HG03060 (cell line): ENCODE measurements around the gene TRAPPC10.

Source experiments
- ATAC-seq: cut with Tn5 transposase; IDR thresholded peaks from one replicate; pipeline ENCODE4 v1.9.1; 2021; ENCODE audit warnings: low read depth, moderate number of reproducible peaks; ENCODE audit not compliant: unreplicated experiment

The TRAPPC10 gene

GRCh38 chr21:43982489-43983078, 29.5 kb upstream of the TRAPPC10 start:
- ATAC-seq: no peak

DNA sequence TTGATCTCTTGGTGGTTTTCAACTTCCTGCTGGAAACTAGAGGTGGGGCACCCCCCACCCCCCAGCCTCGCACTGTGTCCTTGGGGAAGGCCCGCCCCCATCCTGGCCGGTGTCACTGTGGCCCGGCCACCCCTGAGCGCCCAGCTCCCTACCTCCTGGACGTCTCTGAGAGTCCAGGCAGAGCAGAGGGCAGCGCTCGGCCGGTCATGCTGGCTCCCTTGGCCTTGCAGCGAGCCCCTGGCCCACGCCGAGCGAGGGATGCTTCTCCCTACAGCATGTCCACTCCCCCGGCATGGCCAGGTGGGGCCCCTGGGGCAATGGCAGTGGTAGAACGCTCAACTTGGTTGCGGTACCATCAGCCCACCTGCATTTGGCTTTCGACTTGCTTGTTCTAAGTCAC, 28.7 kb upstream of the TRAPPC10 start:
- no peak for ATAC-seq

- ATAC-seq: no peak
These were observed 28.2 kb upstream of the TRAPPC10 start for GRCh38 chr21:43983860-43984420.

- no peak for ATAC-seq
These were observed 27.0 kb upstream of the TRAPPC10 start for GRCh38 chr21:43984905-43985689.

- no peak for ATAC-seq
These were observed 26.3 kb upstream of the TRAPPC10 start for GRCh38 chr21:43985690-43986251.

- ATAC-seq: no peak
These were observed 25.3 kb upstream of the TRAPPC10 start for GRCh38 chr21:43986544-43987451.

GRCh38 chr21:43987509-43987908, 24.6 kb upstream of the TRAPPC10 start:
- ATAC-seq: no peak

GRCh38 chr21:43988016-43988415, 24.1 kb upstream of the TRAPPC10 start:
- ATAC-seq: no peak

GRCh38 chr21:43988506-43989230, 23.4 kb upstream of the TRAPPC10 start:
- no peak for ATAC-seq

DNA sequence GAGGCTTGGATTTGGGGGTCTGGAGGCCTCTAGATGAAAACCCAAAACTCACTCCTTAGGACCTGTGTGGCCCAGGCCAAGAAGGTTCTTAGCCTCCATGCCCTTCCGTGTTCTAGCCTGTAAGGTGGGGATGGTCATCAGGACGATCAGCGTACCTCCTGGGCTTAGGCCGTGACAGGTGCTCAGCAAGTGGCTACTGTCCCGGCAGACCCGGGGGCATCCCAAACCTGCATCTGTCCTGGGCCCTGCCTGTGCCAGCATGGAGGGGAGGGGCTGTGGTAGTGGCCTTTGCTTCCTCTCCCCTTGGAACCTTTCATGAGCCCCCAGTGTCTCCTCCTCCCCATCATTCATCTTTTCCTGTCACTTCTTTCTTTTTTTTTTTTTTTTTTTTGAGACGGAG, 22.7 kb upstream of the TRAPPC10 start:
- ATAC-seq: no peak

- no peak for ATAC-seq
These were observed 20.6 kb upstream of the TRAPPC10 start for GRCh38 chr21:43991447-43991991.

DNA sequence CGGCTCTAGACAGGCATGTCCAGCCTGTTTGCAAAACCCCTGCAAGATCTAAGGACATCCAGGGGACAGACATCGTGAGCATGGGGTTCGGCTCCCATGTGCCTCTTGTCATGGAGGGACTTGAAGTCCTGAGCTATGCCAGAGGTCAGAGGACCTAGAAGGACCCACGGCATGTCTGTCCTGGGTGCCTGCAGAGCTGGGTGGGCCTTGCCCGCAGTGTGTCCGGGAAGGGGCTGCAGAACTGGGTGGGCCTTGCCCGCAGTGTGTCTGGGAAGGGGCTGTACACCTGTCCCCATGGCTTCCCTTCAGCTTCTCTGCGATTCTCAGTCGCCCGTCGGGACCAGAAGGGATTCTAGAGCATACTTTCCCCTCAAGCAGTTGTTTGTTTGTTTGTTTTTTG, 20.0 kb upstream of the TRAPPC10 start:
- ATAC-seq: no peak

DNA sequence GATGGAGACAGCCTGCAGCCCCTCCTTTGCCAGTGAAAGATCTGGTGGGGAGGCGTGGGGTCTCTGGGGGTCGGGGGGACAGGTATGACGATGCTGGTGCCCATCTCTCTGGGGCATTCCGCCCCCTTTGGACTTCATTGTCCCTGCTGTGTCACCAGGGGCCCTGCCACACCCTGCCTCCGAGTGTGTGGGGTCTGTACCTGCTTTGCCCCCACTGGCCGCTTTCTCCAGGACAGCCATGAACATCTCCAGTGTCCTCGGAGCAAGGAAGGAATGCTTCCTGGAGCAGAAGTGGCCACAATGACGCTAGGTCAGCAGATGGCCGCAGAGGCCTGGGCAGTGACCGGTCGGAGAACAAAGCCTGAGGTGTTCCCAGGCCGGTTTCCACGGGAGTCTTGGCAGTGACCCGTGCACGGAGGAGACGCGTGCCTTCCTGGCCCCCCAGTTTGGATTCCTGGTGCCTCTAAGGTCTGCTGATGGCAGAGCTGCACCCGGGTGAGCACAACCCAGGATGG, 18.6 kb upstream of the TRAPPC10 start:
- ATAC-seq: no peak

DNA sequence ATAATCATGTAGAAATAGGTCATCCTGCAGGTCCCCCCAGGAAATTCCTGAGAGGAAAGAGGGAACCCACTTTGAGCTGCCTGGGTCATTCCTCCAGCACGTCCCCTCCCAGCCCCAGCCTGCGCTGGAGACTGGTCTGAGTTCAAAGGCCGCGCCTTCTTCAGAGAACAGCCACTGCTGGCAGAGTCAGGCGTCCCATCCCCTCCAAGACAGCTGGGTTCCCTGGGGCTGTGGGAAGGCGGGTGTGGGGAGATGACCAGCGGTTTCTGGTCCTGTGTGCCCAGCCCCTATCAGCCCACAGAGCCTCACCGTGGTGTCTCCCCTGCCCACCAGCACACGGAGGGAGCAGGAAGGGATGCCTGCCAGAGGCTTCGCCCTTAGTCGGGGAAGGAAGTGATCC, 18.0 kb upstream of the TRAPPC10 start:
- ATAC-seq: no peak

DNA sequence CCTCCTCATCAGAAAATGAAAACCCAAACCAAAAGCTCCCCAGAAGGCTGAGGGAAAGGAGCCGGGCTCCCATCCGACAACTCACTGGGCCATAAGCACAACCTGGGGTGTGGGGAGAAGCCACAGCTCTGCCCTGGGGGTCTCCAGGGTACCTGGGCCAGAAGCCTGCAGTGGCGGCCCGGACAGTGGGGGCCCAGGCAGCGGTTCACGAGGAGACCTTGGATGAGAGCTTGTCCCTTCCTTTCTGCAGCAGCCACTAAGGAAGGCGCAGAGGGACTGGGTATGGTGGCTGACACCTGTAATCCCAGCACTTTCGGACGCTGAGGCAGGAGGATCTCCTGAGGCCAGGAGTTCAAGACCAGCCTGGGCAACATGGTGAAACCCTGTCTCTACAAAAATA, 17.5 kb upstream of the TRAPPC10 start:
- no peak for ATAC-seq

DNA sequence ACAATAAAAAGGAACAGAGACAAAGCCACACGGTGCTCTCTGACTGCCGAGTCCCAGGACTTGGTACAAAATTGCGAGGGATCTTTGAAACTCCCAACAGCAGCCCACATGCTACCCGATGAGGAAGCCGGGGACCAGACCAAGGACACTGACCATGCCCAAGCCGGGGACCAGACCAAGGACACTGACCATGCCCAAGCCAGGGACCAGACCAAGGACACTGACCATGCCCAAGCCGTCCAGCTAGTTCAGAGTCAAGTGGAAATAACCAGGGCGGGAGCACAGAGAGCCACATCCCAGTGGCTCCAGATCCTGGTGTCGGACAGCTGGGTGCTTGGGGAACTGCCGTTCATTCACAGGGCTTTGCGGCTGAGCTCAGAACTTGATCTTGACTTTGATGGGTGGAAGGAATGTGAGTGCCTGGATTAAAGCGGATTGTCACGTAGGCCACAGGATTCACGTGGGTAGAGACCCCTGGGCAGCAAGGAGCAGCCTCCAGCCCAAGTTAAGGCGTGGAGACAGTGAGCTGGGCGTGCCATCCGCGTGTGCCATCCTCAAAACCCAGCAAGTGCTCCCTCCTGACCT, 16.5 kb upstream of the TRAPPC10 start:
- no peak for ATAC-seq

DNA sequence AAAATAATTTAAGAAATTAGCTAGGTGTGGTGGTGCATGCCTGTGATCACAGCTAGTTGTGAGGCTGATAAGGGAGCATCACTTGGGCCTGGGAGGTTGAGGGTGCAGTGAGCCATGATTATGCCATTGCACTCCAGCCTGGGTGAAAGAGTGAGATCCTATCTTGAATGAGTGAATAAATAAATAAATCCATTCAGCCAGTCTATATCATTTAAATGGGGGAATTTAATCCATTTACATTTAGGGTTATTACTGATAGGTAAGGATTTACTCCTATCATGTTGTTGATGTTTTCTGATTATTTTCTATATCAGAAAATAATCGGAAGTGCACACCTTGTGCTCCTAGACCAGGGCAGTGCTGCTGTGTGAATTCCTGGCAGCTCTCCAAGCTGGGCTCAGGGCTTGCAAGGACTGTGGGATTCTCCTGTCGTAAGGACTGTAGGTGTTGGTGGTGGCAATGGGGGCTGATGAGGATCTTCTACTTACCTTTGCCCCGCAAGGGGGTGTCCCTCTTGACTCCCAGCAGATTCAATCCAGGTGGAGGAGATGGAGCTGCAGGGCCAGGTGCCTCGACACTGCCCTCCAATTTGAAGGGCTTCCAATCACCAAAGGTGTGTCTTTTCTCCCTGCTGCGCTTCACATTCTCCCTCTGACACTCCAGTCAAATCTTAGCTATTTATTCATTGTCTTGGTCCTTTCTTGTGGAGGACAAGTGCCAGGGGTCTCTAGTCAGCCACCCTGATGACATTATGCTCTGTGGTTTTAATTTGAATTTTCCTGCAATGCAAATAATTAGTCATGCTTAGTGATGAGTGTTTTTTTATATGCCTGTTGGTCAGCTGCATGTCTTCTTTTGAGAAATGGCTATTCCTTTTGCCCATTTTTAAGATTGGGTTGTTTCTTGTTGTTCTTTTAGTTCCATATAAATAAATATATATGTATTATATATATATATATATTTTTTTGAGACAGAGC, 14.1 kb upstream of the TRAPPC10 start:
- no peak for ATAC-seq

DNA sequence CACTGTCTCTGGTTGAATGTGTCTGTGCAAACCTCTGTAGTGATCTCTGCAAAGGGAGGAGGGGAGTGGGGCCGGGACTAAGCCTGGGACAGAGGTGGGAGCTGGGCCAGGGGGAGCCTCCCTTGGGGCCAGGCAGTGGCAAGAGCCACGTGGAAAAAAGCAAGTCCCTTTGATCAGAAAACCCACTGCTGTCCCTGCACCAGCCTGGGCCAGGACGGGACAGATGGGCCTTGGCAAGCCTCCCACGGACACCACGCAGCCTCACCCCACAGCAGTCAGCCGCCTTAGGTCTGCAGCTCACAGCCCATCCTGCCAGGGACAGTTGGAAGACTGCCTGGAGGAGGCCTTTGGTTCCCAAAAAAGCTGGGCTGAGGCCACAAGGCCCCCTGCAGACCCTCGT, 11.7 kb upstream of the TRAPPC10 start:
- no peak for ATAC-seq
